Measurements from ENCODE around the gene FIGN. TPM values are rescaled to one million over a fixed set of nuclear protein-coding genes. Genes with fewer than 3 reads are reported as not detected.

FIGN gene
- total RNA-seq, 2 experiments from 2014 or later: not detected

GRCh38 chr2:163656622-163657280 is 79.1 kb downstream of the FIGN start:
- Histone ChIP-seq H3K27ac (ENCODE audit: low read depth in 1 of 2, low read length in 2 of 2) (no peak overlapping the region), H3K27me3 (ENCODE audit: control insufficient read depth in 1 of 2, insufficient read depth in 2 of 2, low read length in 2 of 2) (no peaks in the 10 kb centered on the region), H3K4me1 (ENCODE audit: insufficient read depth, low read length) (no peaks in the 10 kb centered on the region), H3K9me3 (ENCODE audit: control insufficient read depth in 1 of 2, insufficient read depth in 1 of 2, low read length in 2 of 2) (no peaks in the 10 kb centered on the region), H3K36me3 (ENCODE audit: insufficient read depth, low read length) (no peaks in the 10 kb centered on the region), H3K4me3 (ENCODE audit: low read length) (no peak overlapping the region)
- Mint-ChIP-seq H3K27ac (no peak overlapping the region), H3K36me3 (ENCODE audit: low read depth) (no peaks in the 10 kb centered on the region), H3K27me3 (no peaks in the 10 kb centered on the region), H3K4me3 (no peak overlapping the region), H3K4me1 (ENCODE audit: low read depth) (no peaks in the 10 kb centered on the region), H3K9me3 (peaks cover 4% of the 10 kb centered on the region)
- DNase-seq: no peak
- TF ChIP-seq CTCF (IDR thresholded peaks at IDR 0.05): no peak
- POLR2A ChIA-PET: no interaction called here
- intact Hi-C loops (cut with DNase I, micrococcal nuclease): no loop called here
- ATAC-seq (ENCODE audit: poor library complexity): no peak
- CTCF ChIA-PET: no interaction called here

GRCh38 chr2:163655667-163656066 is 80.1 kb downstream of the FIGN start:
- Mint-ChIP-seq H3K36me3 (ENCODE audit: low read depth) (no peaks in the 10 kb centered on the region), H3K27me3 (no peaks in the 10 kb centered on the region), H3K9me3 (peaks cover 2% of the 10 kb centered on the region), H3K4me3 (no peak overlapping the region), H3K4me1 (ENCODE audit: low read depth) (no peaks in the 10 kb centered on the region), H3K27ac (no peak overlapping the region)
- ATAC-seq (ENCODE audit: poor library complexity) (no peak), DNase-seq (no peak)
- Histone ChIP-seq H3K27ac (ENCODE audit: low read depth in 1 of 2, low read length in 2 of 2) (no peak overlapping the region), H3K36me3 (ENCODE audit: insufficient read depth, low read length) (no peaks in the 10 kb centered on the region), H3K27me3 (ENCODE audit: control insufficient read depth in 1 of 2, insufficient read depth in 2 of 2, low read length in 2 of 2) (no peaks in the 10 kb centered on the region), H3K4me1 (ENCODE audit: insufficient read depth, low read length) (no peaks in the 10 kb centered on the region), H3K9me3 (ENCODE audit: control insufficient read depth in 1 of 2, insufficient read depth in 1 of 2, low read length in 2 of 2) (no peaks in the 10 kb centered on the region), H3K4me3 (ENCODE audit: low read length) (no peak overlapping the region)
- intact Hi-C loops (cut with DNase I, micrococcal nuclease): no loop called here
- ChIA-PET POLR2A (no interaction called here), CTCF (no interaction called here)
- no peak for TF ChIP-seq CTCF (IDR thresholded peaks at IDR 0.05)

GRCh38 chr2:163652751-163653150 is 83.1 kb downstream of the FIGN start:
- H3K4me3 Mint-ChIP-seq: no peak overlapping the region
- TF ChIP-seq CTCF (IDR thresholded peaks at IDR 0.05): no peak
- peaks cover 2% of the 10 kb centered on the region for H3K9me3 Mint-ChIP-seq
- ChIA-PET CTCF (no interaction called here), POLR2A (no interaction called here)
- no peaks in the 10 kb centered on the region for H3K4me1 Mint-ChIP-seq (ENCODE audit: low read depth)
- Histone ChIP-seq H3K9me3 (ENCODE audit: control insufficient read depth in 1 of 2, insufficient read depth in 1 of 2, low read length in 2 of 2) (no peaks in the 10 kb centered on the region), H3K4me3 (ENCODE audit: low read length) (no peak overlapping the region), H3K36me3 (ENCODE audit: insufficient read depth, low read length) (no peaks in the 10 kb centered on the region), H3K4me1 (ENCODE audit: insufficient read depth, low read length) (no peaks in the 10 kb centered on the region), H3K27ac (ENCODE audit: low read depth in 1 of 2, low read length in 2 of 2) (no peak overlapping the region), H3K27me3 (ENCODE audit: control insufficient read depth in 1 of 2, insufficient read depth in 2 of 2, low read length in 2 of 2) (no peaks in the 10 kb centered on the region)
- H3K36me3 Mint-ChIP-seq (ENCODE audit: low read depth): no peaks in the 10 kb centered on the region
- DNase-seq: no peak
- H3K27ac Mint-ChIP-seq: no peak overlapping the region
- no peak for ATAC-seq (ENCODE audit: poor library complexity)
- intact Hi-C loops (cut with DNase I, micrococcal nuclease): no loop called here
- H3K27me3 Mint-ChIP-seq: no peaks in the 10 kb centered on the region

Measured in CD4-positive, alpha-beta T cell (primary cell).